ENCODE measurements around the gene POPDC3. TPM values are rescaled to one million over a fixed set of nuclear protein-coding genes. Genes with fewer than 3 reads are reported as not detected.

POPDC3 gene
- total RNA-seq, 2 donors from 2014 or later: 6.4 to 8.0 TPM

- WGBS, 2 experiments (ENCODE audit: insufficient coverage in 1 of 2, insufficient read length in 1 of 2): 36 to 66% methylated on average over 2 to 4 of the region's 6 CpGs
- Histone ChIP-seq H3K4me1 (ENCODE audit: control insufficient read depth, insufficient read depth, low read length) (no peaks in the 10 kb centered on the region), H3K27ac (ENCODE audit: low read depth, low read length) (no peak overlapping the region), H3K27me3 (ENCODE audit: control insufficient read depth, insufficient read depth, low read length, poor library complexity, severe bottlenecking) (no peaks in the 10 kb centered on the region), H3K4me3 (ENCODE audit: low read length) (no peak overlapping the region), H3K36me3 (ENCODE audit: control insufficient read depth, insufficient read depth, low read length) (no peaks in the 10 kb centered on the region), H3K9me3 (ENCODE audit: control insufficient read depth, low read length) (peaks cover 7% of the 10 kb centered on the region), H3K9ac (ENCODE audit: extremely low read depth, low read length, poor library complexity, severe bottlenecking) (no peak overlapping the region)
- peaks cover 4% of the 10 kb centered on the region for H3K4me1 Mint-ChIP-seq
- H3K9me3 Mint-ChIP-seq: peaks cover 10% of the 10 kb centered on the region
- H3K27ac Mint-ChIP-seq: no peak overlapping the region
- no peaks in the 10 kb centered on the region for H3K36me3 Mint-ChIP-seq (ENCODE audit: low read depth)
- H3K4me3 Mint-ChIP-seq: no peak overlapping the region
- no peak for TF ChIP-seq CTCF (conservative IDR thresholded peaks at IDR 0.05)
- H3K27me3 Mint-ChIP-seq (ENCODE audit: insufficient read depth): no peaks in the 10 kb centered on the region
- no peak for DNase-seq
Measured at GRCh38 chr6:105199711-105200110, 19.9 kb upstream of the POPDC3 start.

- no peaks in the 10 kb centered on the region for H3K4me1 Mint-ChIP-seq
- H3K27me3 Mint-ChIP-seq (ENCODE audit: insufficient read depth): no peaks in the 10 kb centered on the region
- no peak overlapping the region for H3K27ac Mint-ChIP-seq
- no peaks in the 10 kb centered on the region for H3K4me1 ChIP-seq (ENCODE audit: control insufficient read depth, insufficient read depth, low read length)
- H3K9me3 Mint-ChIP-seq: peaks cover 10% of the 10 kb centered on the region
- no peak for DNase-seq
- H3K36me3 Mint-ChIP-seq (ENCODE audit: low read depth): no peaks in the 10 kb centered on the region
- TF ChIP-seq CTCF (conservative IDR thresholded peaks at IDR 0.05): no peak
- no peak overlapping the region for H3K4me3 ChIP-seq (ENCODE audit: low read length)
- no peaks in the 10 kb centered on the region for H3K27me3 ChIP-seq (ENCODE audit: control insufficient read depth, insufficient read depth, low read length, poor library complexity, severe bottlenecking)
- H3K9me3 ChIP-seq (ENCODE audit: control insufficient read depth, low read length): peaks cover 7% of the 10 kb centered on the region
- H3K4me3 Mint-ChIP-seq: no peak overlapping the region
- 92% methylated on average over 2 of the region's 2 CpGs; no CpG with 5 or more reads in 1 of the 2 experiments for whole genome bisulfite sequencing, 2 experiments (ENCODE audit: insufficient coverage in 1 of 2, insufficient read length in 1 of 2)
- no peak overlapping the region for H3K9ac ChIP-seq (ENCODE audit: extremely low read depth, low read length, poor library complexity, severe bottlenecking)
- H3K36me3 ChIP-seq (ENCODE audit: control insufficient read depth, insufficient read depth, low read length): no peaks in the 10 kb centered on the region
- H3K27ac ChIP-seq (ENCODE audit: low read depth, low read length): no peak overlapping the region
Measured at GRCh38 chr6:105196076-105196475, 16.3 kb upstream of the POPDC3 start.

- WGBS, 2 experiments (ENCODE audit: insufficient coverage in 1 of 2, insufficient read length in 1 of 2): 83% methylated on average over 2 to 3 of the region's 3 CpGs
- no peak for DNase-seq
- H3K4me3 Mint-ChIP-seq: no peak overlapping the region
- no peak overlapping the region for H3K27ac Mint-ChIP-seq
- peaks cover 7% of the 10 kb centered on the region for H3K9me3 ChIP-seq (ENCODE audit: control insufficient read depth, low read length)
- H3K9ac ChIP-seq (ENCODE audit: extremely low read depth, low read length, poor library complexity, severe bottlenecking): no peak overlapping the region
- H3K27ac ChIP-seq (ENCODE audit: low read depth, low read length): no peak overlapping the region
- no peaks in the 10 kb centered on the region for H3K4me1 ChIP-seq (ENCODE audit: control insufficient read depth, insufficient read depth, low read length)
- H3K27me3 Mint-ChIP-seq (ENCODE audit: insufficient read depth): no peaks in the 10 kb centered on the region
- H3K4me1 Mint-ChIP-seq: no peaks in the 10 kb centered on the region
- H3K4me3 ChIP-seq (ENCODE audit: low read length): no peak overlapping the region
- no peaks in the 10 kb centered on the region for H3K27me3 ChIP-seq (ENCODE audit: control insufficient read depth, insufficient read depth, low read length, poor library complexity, severe bottlenecking)
- no peak for TF ChIP-seq CTCF (conservative IDR thresholded peaks at IDR 0.05)
- H3K9me3 Mint-ChIP-seq: peaks cover 10% of the 10 kb centered on the region
- H3K36me3 ChIP-seq (ENCODE audit: control insufficient read depth, insufficient read depth, low read length): no peaks in the 10 kb centered on the region
- H3K36me3 Mint-ChIP-seq (ENCODE audit: low read depth): no peaks in the 10 kb centered on the region
Measured at GRCh38 chr6:105194591-105194990, 14.8 kb upstream of the POPDC3 start.

All from endodermal cell (in vitro differentiated cells).